Muscle of arm (tissue), 12 donors: ENCODE data around the gene TBRG1. TPM values are rescaled to one million over a fixed set of nuclear protein-coding genes. Genes with fewer than 3 reads are reported as not detected.

Source experiments
- DNase-seq: peaks from one replicate; pipeline ENCODE4 v3.0.0-alpha.2; 2013
- polyA plus RNA-seq, 12 donors: library from polyadenylated mRNA; unstranded; fragments of 120-200 nt; gene quantifications; one replicate each; pipeline ENCODE4 v1.2.1, GENCODE V29; 2013; ENCODE audit not compliant: insufficient read length in 12 of 12

Gene TBRG1
- polyA plus RNA-seq, 12 donors = 17.4 to 35.2 (median 25.4) TPM; not detected in 1

- DNase-seq = no peak
These were observed 35.2 kb downstream of the TBRG1 start for GRCh38 chr11:124657904-124658303.

- no peak for DNase-seq
These were observed 35.8 kb downstream of the TBRG1 start for GRCh38 chr11:124658501-124658900.

- no peak for DNase-seq
These were observed 36.3 kb downstream of the TBRG1 start for GRCh38 chr11:124658986-124659385.

GRCh38 chr11:124661553-124661952 is 38.9 kb downstream of the TBRG1 start:
- no peak for DNase-seq

- DNase-seq = no peak
These were observed 39.4 kb downstream of the TBRG1 start for GRCh38 chr11:124662106-124662505.

- no peak for DNase-seq
These were observed 41.2 kb downstream of the TBRG1 start for GRCh38 chr11:124663861-124664260.

- no peak for DNase-seq
These were observed 44.9 kb downstream of the TBRG1 start for GRCh38 chr11:124667601-124668000.

GRCh38 chr11:124669193-124669592 is 46.5 kb downstream of the TBRG1 start:
- DNase-seq = peak; percentile 60

- no peak for DNase-seq
These were observed 48.1 kb downstream of the TBRG1 start for GRCh38 chr11:124670732-124671131.

GRCh38 chr11:124672536-124673215 is 50.0 kb downstream of the TBRG1 start:
- DNase-seq = no peak

GRCh38 chr11:124673333-124674167 is 50.9 kb downstream of the TBRG1 start, which contains the start of the genes SIAE and SPA17:
Gene SIAE, minus strand, starts transcription at chr11:124673739. Its CDS starts 31 bp downstream, at chr11:124673708.
Gene SPA17, plus strand, starts transcription at chr11:124673904. Its CDS starts 1,361 bp downstream, at chr11:124675265.
- peak; percentile 94 for DNase-seq

GRCh38 chr11:124674168-124674517 is 51.5 kb downstream of the TBRG1 start:
- DNase-seq = no peak

GRCh38 chr11:124674571-124674970 is 51.9 kb downstream of the TBRG1 start:
- no peak for DNase-seq

GRCh38 chr11:124676386-124676785 is 53.7 kb downstream of the TBRG1 start:
- DNase-seq = no peak

- DNase-seq = no peak
These were observed 55.8 kb downstream of the TBRG1 start for GRCh38 chr11:124678416-124678815.

GRCh38 chr11:124681421-124681820 is 58.8 kb downstream of the TBRG1 start:
- DNase-seq = no peak

- no peak for DNase-seq
These were observed 59.8 kb downstream of the TBRG1 start for GRCh38 chr11:124682443-124682842.

Other genes with a start within 250 kb of the TBRG1 start
- not detected for gene OR8B2, start 238.4 kb upstream of the TBRG1 start, polyA plus RNA-seq
- not detected for gene OR8B3, start 223.8 kb upstream of the TBRG1 start, polyA plus RNA-seq
- gene OR8B4, start 198.0 kb upstream of the TBRG1 start, polyA plus RNA-seq = not detected
- gene OR8B8, start 177.2 kb upstream of the TBRG1 start, polyA plus RNA-seq = not detected
- not detected for gene OR8B12, start 79.2 kb upstream of the TBRG1 start, polyA plus RNA-seq
- under 1 TPM in 9 of 12 donors, not detected in 3; 0.04 to 0.78 (median 0.22) TPM for gene OR8A1, start 52.9 kb upstream of the TBRG1 start, polyA plus RNA-seq
- under 1 TPM in 4 of 12 donors, not detected in 8; 0.10 to 0.18 (median 0.15) TPM for gene PANX3, start 11.4 kb upstream of the TBRG1 start, polyA plus RNA-seq
- 10 to 100 TPM in 1 of 12 donors, 1 to 10 TPM in 10, not detected in 1; 4.7 to 23.3 (median 7.2) TPM for gene SIAE, start 50.9 kb downstream of the TBRG1 start, polyA plus RNA-seq
- gene SPA17, start 51.0 kb downstream of the TBRG1 start, polyA plus RNA-seq = 1 to 10 TPM in 10 of 12 donors, not detected in 2; 2.0 to 6.4 (median 3.7) TPM
- gene NRGN, start 117.1 kb downstream of the TBRG1 start, polyA plus RNA-seq = 10 to 100 TPM in 2 of 12 donors, 1 to 10 TPM in 9, not detected in 1; 3.1 to 14.5 (median 5.1) TPM
- gene VSIG2, start 129.4 kb downstream of the TBRG1 start, polyA plus RNA-seq = 1 to 10 TPM in 7 of 12 donors, under 1 TPM in 3, not detected in 2; 0.60 to 2.8 (median 1.4) TPM
- gene ESAM, start 139.4 kb downstream of the TBRG1 start, polyA plus RNA-seq = 10 to 100 TPM in 11 of 12 donors, not detected in 1; 39.8 to 59.8 (median 52.1) TPM
- 10 to 100 TPM in 11 of 12 donors, not detected in 1; 11.1 to 32.5 (median 16.0) TPM for gene MSANTD2, start 177.5 kb downstream of the TBRG1 start, polyA plus RNA-seq
- 10 to 100 TPM in 11 of 12 donors, not detected in 1; 18.3 to 42.5 (median 27.0) TPM for gene ROBO3, start 242.6 kb downstream of the TBRG1 start, polyA plus RNA-seq